SU-DHL-6 (cell line): ENCODE results near the gene ANO2.

Experiments
- H2AFZ ChIP-seq: fragments of 200-600 bp; sonication (generic); 2 replicates; pipeline ENCODE4 v1.6.1; 2014; ENCODE audit warnings: low read depth, mild to moderate bottlenecking, moderate library complexity, mixed read lengths, antibody characterized with exemption, low read length; ENCODE audit not compliant: severe bottlenecking
- H3F3A ChIP-seq: fragments of 200-600 bp; shearing (Covaris generic); 2 replicates; pipeline ENCODE4 v1.6.0; 2016; ENCODE audit warnings: antibody characterized with exemption, mild to moderate bottlenecking; ENCODE audit not compliant: insufficient read depth
- H3K27ac ChIP-seq: fragments of 200-600 bp; sonication (generic); 2 replicates; pipeline ENCODE4 v1.5.1; 2016; ENCODE audit warnings: low read depth, mild to moderate bottlenecking, low read length, moderate library complexity, mixed read lengths
- H3K27me3 ChIP-seq: fragments of 200-600 bp; sonication (generic), shearing (Covaris generic); 2 replicates; pipeline ENCODE4 v1.6.0; 2014; ENCODE audit warnings: mild to moderate bottlenecking, low read length
- H3K36me3 ChIP-seq: fragments of 200-600 bp; sonication (generic); 2 replicates; pipeline ENCODE4 v1.6.1; 2014; ENCODE audit warnings: mild to moderate bottlenecking, low read length, mixed read lengths
- H3K4me2 ChIP-seq: fragments of 300-600, 200-600 bp; shearing (Covaris generic), sonication (generic); 2 replicates; pipeline ENCODE4 v1.6.0; 2014; ENCODE audit warnings: low read length, low read depth, mild to moderate bottlenecking; ENCODE audit not compliant: poor library complexity, severe bottlenecking
- H3K4me3 ChIP-seq: fragments of 200-600 bp; sonication (generic); 2 replicates; pipeline ENCODE4 v1.5.1; 2014; ENCODE audit warnings: antibody characterized with exemption, low read length, mild to moderate bottlenecking, mixed read lengths; ENCODE audit not compliant: insufficient read depth, poor library complexity, severe bottlenecking
- H3K79me2 ChIP-seq: fragments of 200-600 bp; sonication (generic); 2 replicates; pipeline ENCODE4 v1.6.1; 2014; ENCODE audit warnings: mild to moderate bottlenecking, low read length, moderate library complexity; ENCODE audit not compliant: insufficient read depth
- H3K9ac ChIP-seq: fragments of 200-600 bp; sonication (generic); 2 replicates; pipeline ENCODE4 v1.7.0; 2014; ENCODE audit warnings: mild to moderate bottlenecking, low read length
- H3K9me2 ChIP-seq: fragments of 200-600 bp; sonication (generic); replicated peaks from 2 replicates; pipeline ENCODE4 v1.6.1; 2014; ENCODE audit warnings: low read length; ENCODE audit not compliant: insufficient read depth
- H3K9me3 ChIP-seq: fragments of 200-600 bp; sonication (generic); 2 replicates; pipeline ENCODE4 v1.6.1; 2014; ENCODE audit warnings: low read length, mixed read lengths; ENCODE audit not compliant: insufficient read depth
- H4K20me1 ChIP-seq: fragments of 200-600 bp; sonication (generic); 2 replicates; pipeline ENCODE4 v1.6.1; 2014; ENCODE audit warnings: low read depth, mild to moderate bottlenecking, antibody characterized with exemption, low read length, moderate library complexity, mixed read lengths
- CTCF ChIP-seq: fragments of 200-600 bp; sonication (generic); IDR thresholded peaks from one replicate; pipeline ENCODE4 v1.5.1; 2017; ENCODE audit warnings: antibody characterized with exemption, mild to moderate bottlenecking, low read length, moderate library complexity; ENCODE audit not compliant: insufficient read depth, poor library complexity, severe bottlenecking
- EZH2phosphoT487 ChIP-seq: fragments of 200-600 bp; sonication (generic), shearing (Covaris generic); conservative IDR thresholded peaks from 2 replicates; pipeline ENCODE4 v1.6.1; 2018; ENCODE audit warnings: mild to moderate bottlenecking, antibody characterized with exemption, low read length, moderate library complexity, mixed read lengths

The ANO2 gene

GRCh38 chr12:5737778-5738177 is 207.3 kb downstream of the ANO2 start:
- Histone ChIP-seq H3K36me3 (no peaks in the 10 kb centered on the region), H2AFZ (no peak overlapping the region), H3K4me2 (no peak overlapping the region), H3K9me3 (no peaks in the 10 kb centered on the region), H3K27ac (no peak overlapping the region), H3K9me2 (no peaks in the 10 kb centered on the region; the same call in 1 of the 2 replicates), H3K4me3 (no peak overlapping the region), H3K27me3 (no peaks in the 10 kb centered on the region), H3K79me2 (no peaks in the 10 kb centered on the region), H3F3A (no peaks in the 10 kb centered on the region), H3K9ac (no peak overlapping the region), H4K20me1 (no peaks in the 10 kb centered on the region)
- TF ChIP-seq CTCF (no peak), EZH2phosphoT487 (no peak)

GRCh38 chr12:5736527-5736926 is 208.5 kb downstream of the ANO2 start:
- H3K27ac ChIP-seq: no peak overlapping the region
- no peaks in the 10 kb centered on the region for H3K36me3 ChIP-seq
- no peak overlapping the region for H3K4me3 ChIP-seq
- H3K27me3 ChIP-seq: no peaks in the 10 kb centered on the region
- H3K9ac ChIP-seq: no peak overlapping the region
- H3K4me2 ChIP-seq: no peak overlapping the region
- H4K20me1 ChIP-seq: no peaks in the 10 kb centered on the region
- H3F3A ChIP-seq: no peaks in the 10 kb centered on the region
- TF ChIP-seq CTCF (no peak), EZH2phosphoT487 (no peak)
- no peaks in the 10 kb centered on the region for H3K79me2 ChIP-seq
- no peak overlapping the region for H2AFZ ChIP-seq
- no peaks in the 10 kb centered on the region for H3K9me3 ChIP-seq
- no peaks in the 10 kb centered on the region; the same call in 1 of the 2 replicates for H3K9me2 ChIP-seq

GRCh38 chr12:5736016-5736415 is 209.0 kb downstream of the ANO2 start:
- Histone ChIP-seq H3K27ac (no peak overlapping the region), H3K9ac (no peak overlapping the region), H3K9me2 (no peaks in the 10 kb centered on the region; the same call in 1 of the 2 replicates), H3K79me2 (no peaks in the 10 kb centered on the region), H3F3A (no peaks in the 10 kb centered on the region), H3K27me3 (no peaks in the 10 kb centered on the region), H3K4me2 (no peak overlapping the region), H2AFZ (no peak overlapping the region), H3K4me3 (no peak overlapping the region), H3K36me3 (no peaks in the 10 kb centered on the region), H4K20me1 (no peaks in the 10 kb centered on the region), H3K9me3 (no peaks in the 10 kb centered on the region)
- TF ChIP-seq EZH2phosphoT487 (no peak), CTCF (no peak)
